Stimulated activated CD4-positive, alpha-beta T cell treated with anti-CD3 and anti-CD28 coated beads, Interleukin-2, amount 100 ng/mL, for 4 hours (primary cell): ENCODE results near the gene CLSTN2.

ENCODE experiments used
- DNase-seq: peaks from one replicate; pipeline ENCODE4 v3.0.0-alpha.2; 2020; ENCODE audit warnings: low read depth

Gene CLSTN2

DNA sequence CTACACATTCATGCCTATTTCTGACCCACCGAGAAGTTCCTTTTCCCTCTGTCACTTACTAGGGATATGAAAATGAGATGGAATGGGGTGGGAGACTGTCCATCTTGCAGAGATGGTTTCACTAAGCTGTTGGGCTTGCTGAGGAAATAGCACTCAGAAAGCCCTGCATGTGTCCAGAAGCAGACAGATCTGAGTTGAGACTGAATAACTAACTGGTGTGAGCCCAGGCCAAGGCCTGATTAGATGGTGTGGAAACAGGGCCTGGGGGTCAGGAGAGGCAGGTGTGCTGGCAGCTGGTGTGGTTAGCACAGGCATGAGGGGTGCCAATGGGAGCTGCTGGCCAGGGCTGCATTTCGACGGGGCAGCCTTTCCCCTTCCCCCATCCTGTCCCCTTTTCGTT lies 72.1 kb downstream of the CLSTN2 start:
- no peak for DNase-seq

- DNase-seq = no peak
Measured at GRCh38 chr3:140007911-140008869, 73.2 kb downstream of the CLSTN2 start.

- no peak for DNase-seq
Measured at GRCh38 chr3:140010391-140010790, 75.4 kb downstream of the CLSTN2 start.

GRCh38 chr3:140011086-140011485 lies 76.1 kb downstream of the CLSTN2 start:
- DNase-seq = no peak

GRCh38 chr3:140011611-140012277 lies 76.8 kb downstream of the CLSTN2 start:
- DNase-seq = no peak

DNA sequence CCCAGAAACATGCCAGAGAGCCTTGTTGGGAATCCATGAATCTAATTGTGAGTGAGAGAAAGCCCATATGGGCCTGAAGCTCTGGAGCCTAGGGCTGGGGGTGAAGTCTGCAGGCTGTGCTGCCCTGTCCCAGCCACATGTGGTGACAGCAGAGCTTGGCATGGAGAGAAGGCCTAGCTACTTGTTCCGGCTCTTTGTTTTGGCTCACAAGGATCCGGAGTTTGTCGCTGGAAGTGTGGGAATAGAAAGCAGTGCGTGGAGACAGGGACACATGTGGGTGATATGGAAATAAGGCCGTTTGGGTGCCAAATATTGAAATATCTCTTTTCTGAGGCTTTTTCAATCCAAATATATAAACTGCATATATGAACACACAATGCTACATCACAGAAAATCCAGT lies 78.2 kb downstream of the CLSTN2 start:
- no peak for DNase-seq

DNA sequence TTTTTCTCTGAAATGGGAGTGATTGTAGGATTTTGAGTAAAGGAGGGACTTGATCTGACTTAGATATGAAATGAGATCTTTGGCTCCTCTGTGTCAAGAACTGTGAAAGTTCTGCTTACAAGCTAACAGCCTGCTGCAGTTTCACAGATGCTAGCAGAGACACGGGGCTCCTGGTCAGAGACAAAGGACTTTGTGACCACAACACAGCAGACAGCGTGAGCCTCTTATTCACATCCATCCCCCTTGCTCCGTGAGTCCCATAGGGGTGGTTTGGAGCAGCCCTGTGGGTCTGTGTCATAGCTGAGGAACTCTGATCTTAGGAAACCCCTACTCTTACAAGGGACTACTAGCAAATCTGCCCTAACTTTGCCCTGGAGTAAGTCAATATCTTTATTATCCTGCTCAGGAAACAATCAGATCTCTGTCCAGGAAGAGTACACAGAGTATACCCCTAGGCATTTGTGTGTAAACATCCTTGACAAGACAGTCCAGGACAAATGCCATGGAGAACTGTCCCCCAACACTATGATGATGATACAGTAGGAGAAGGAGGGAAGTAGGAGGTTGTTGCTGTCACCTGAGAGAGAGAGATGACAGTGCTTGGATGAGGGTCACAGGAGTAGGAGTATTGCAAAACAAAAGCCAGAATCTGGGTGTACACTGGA lies 80.0 kb downstream of the CLSTN2 start:
- DNase-seq = no peak

DNA sequence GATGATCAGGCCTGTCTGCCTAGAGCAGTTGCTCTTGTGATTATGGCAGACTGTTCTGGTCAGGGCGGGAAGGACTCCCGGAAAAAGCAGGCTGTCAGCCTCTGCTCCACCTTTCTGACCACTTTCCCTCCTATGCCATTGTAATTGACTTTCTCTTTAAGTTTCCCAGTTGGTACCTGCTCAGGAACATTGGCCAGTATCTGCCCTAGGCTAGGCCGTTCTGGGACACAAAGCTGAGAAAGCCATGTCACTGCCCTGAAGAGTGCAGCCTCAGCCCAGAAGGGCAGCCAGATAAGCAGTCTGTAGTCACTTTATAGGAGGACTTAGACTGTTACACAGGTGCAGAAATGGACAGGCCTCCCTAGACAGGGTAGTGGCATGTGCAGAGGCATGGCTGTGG lies 80.8 kb downstream of the CLSTN2 start:
- DNase-seq = no peak

DNA sequence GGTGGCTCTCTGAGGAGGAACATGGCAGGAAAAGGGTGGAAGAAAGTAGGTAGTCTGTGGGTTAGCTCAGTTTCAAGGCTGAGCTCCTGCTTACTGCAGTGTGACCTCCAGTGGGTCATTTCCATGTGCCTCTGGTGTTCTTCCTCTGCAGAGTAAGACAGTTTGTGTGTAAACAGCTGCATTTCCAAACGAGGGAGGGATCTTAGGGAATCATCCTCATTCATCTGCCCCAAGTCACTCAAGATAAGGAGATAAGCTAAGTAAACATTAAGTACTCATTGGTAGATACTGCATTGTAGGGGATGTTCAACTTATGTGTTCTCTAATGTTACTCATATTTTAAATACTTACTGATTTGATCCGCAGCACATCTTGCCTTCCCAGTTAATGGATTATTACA lies 83.6 kb downstream of the CLSTN2 start:
- no peak for DNase-seq

DNA sequence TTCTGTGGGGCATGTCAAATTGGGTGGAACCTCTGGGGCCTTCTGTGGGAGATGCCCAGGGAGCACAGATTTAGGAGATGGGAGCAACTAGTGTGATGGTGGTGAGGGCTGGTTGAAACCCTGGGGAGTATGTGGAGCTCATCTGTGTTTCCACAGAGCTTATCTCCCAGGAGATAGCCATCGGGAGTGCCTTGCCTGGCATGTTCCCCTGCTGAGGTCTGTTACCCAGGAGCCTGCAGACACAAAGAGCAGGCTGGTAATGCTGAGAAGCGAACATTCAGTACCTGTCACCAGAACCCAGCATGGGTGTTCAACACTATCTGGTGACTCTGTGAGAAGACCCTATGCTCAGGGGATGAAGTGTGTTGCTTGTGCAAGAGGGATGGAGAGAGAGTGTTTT lies 85.0 kb downstream of the CLSTN2 start:
- no peak for DNase-seq

DNA sequence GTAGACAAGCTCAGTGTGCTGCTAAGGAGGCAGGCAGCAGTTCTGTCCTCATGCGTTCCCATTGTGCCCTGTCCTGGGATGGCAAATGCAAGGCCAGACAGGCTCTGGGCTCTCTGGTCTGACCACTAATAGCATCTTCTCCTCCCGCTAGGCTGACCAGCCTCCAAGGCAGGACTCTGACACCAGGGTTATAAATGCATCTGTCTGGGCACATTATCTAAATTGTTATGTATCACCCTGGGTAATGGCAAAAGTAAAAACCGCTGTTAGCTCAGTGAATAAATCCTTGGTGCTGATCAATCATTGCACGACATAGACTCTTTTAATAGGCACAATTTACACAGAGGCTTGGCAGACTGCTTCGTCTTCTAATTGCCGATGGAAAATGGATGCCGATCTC lies 85.6 kb downstream of the CLSTN2 start:
- no peak for DNase-seq

DNA sequence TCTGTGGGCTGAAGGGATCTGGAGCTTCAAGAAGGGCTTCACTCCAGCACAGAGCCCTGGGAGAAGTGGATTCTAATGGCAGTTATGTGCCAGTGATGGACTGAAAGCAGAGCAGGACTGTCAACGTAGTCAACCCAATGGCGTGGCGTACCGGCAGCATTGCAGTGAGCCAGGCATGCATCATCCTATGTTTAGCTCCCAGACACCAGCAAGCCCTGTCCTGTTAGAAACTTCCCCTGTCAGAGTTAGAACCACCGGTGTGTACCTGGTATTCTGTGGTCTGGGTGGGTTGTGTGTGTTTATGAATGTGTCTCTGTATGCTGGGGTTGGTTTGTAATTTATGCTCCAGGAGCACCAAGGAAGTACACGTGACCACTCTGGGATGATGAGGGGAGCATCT lies 86.3 kb downstream of the CLSTN2 start:
- no peak for DNase-seq

GRCh38 chr3:140022066-140022770 lies 87.2 kb downstream of the CLSTN2 start:
- DNase-seq = no peak

GRCh38 chr3:140023616-140024530 lies 88.9 kb downstream of the CLSTN2 start:
- DNase-seq = no peak

DNA sequence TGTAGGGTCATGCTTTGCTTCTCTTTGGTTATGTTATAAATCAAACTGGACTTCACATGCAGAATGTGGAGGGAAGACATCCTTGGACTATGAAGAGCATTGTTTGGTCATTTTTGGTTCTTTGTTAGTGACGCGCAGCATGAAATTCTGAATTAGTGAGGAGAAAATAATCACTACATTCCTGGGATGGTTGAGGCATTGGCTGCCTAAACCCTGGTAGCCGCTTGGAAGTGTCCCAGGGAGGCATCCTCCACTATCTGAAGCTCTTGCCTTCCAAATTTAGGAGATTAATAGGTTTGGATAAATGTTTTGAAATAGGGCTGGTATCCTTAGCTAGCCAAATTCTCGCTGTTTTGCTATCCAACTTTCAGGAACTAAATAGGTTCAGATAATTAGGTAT lies 96.2 kb downstream of the CLSTN2 start:
- no peak for DNase-seq

GRCh38 chr3:140034058-140034457 lies 99.1 kb downstream of the CLSTN2 start:
- DNase-seq = no peak

DNA sequence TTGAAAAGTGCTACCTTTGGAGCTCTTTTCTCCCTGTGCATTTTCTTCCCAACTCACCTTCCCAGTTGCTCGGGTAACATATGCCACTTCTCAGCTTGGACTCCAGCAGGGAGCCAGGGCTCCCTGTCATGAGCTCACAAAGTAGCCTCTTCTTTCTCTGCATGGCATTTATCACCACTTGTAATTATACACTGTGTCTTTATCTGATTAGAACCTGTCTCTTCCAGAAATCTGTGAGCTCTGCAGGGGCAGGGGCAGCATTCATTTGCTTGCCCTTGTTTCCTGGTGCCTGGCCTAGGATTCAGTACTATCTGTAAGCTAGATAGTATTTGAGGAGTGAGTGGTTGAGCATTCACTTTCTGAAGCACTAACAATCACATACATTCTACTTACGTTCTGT lies 100.9 kb downstream of the CLSTN2 start:
- DNase-seq = no peak

- no peak for DNase-seq
Measured at GRCh38 chr3:140050396-140050795, 115.4 kb downstream of the CLSTN2 start.

GRCh38 chr3:140051019-140051957 lies 116.3 kb downstream of the CLSTN2 start:
- DNase-seq = no peak
